Nephron (organoid): ENCODE results near the gene C9orf43.

Experiments
- H3K27ac Mint-ChIP-seq, 3 experiments: 2 replicates each; pipeline ENCODE4 v1.8.0; 2020; ENCODE audit warnings: mixed read lengths in 3 of 3, mild to moderate bottlenecking in 2 of 3, moderate library complexity in 1 of 3
- H3K27me3 Mint-ChIP-seq: 2 replicates; pipeline ENCODE4 v1.8.0; 2021; ENCODE audit warnings: low read depth, mild to moderate bottlenecking, moderate library complexity, mixed read lengths
- H3K36me3 Mint-ChIP-seq: 2 replicates; pipeline ENCODE4 v1.8.0; 2020; ENCODE audit warnings: low read depth, mixed read lengths
- H3K4me1 Mint-ChIP-seq: 2 replicates; pipeline ENCODE4 v1.8.0; 2020; ENCODE audit warnings: mixed read lengths
- H3K4me3 Mint-ChIP-seq, 3 experiments: 2 replicates each; pipeline ENCODE4 v1.8.0; 2020; ENCODE audit warnings: mild to moderate bottlenecking in 3 of 3, mixed read lengths in 3 of 3, moderate library complexity in 2 of 3
- H3K9me3 Mint-ChIP-seq: 2 replicates; pipeline ENCODE4 v1.8.0; 2020; ENCODE audit warnings: mixed read lengths
- CTCF ChIP-seq, 3 experiments: fragments of 200-600 bp; sonication (generic); IDR thresholded peaks; one replicate each; pipeline ENCODE4 v1.5.0; 2021; ENCODE audit warnings: antibody characterized with exemption in 3 of 3; ENCODE audit not compliant: unreplicated experiment in 3 of 3

C9orf43 gene

DNA sequence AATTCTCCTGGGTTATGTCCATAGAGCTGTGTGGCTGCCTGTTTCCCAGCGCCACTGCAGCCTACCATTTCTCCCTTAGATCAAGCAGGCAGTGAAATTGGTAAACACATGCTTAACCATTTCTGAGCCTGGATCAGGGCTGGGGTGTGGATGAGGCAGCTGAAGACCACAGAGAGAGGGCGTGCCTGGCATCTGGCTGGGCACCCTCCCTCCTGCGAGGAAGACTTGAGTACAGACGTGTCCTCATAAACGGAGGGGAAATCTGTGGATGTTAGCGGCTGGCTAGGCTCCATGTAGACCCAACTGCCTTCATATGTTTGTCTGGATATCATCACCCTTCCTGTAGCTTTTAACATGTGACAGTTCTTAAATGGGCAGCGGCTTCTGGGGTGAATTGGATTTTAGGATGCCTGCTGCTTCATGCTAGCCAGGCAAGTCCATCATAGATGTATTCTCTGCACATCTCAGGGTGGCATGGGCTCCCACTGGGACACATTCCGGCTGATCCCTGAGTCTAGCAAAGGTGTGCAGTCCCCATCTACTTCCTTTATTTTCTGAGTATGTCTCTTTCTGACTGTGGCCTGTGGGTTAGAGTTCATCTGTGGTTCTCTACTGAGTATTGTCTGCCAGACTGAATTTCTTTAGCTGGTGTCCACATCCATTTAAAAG is 63.9 kb downstream of the C9orf43 start:
- no peak for TF ChIP-seq CTCF (IDR thresholded peaks at IDR 0.05; ENCODE audit: unreplicated experiment in 3 of 3)
- H3K36me3 Mint-ChIP-seq: peaks cover 4% of the 10 kb centered on the region
- peak overlapping the region in 1 of 3 experiments; percentile 16 for H3K27ac Mint-ChIP-seq
- H3K9me3 Mint-ChIP-seq: peaks cover 3% of the 10 kb centered on the region
- no peaks in the 10 kb centered on the region for H3K4me1 Mint-ChIP-seq
- no peak overlapping the region for H3K4me3 Mint-ChIP-seq
- peaks cover 7% of the 10 kb centered on the region for H3K27me3 Mint-ChIP-seq

DNA sequence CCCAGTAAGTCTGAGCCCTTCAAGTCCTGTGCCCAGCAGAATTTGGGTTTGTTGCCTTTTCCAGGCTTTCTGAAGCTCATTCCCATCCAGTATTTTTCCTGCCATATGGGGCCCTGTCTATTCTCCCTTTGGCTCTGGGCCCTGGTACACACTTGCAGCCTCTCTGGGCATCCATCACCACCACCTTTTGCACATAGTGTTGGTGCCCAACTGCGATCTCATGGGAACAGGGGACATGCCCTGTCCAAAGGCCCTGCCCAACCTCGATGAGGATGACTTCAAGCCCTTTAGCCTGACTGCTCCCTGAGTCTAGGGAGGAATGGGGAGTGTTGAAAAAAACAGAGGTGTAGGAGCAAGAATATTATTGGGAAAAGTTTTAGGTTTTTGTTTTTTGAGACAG is 64.5 kb downstream of the C9orf43 start:
- Mint-ChIP-seq H3K4me3 (no peak overlapping the region), H3K4me1 (no peaks in the 10 kb centered on the region), H3K27ac (no peak overlapping the region), H3K27me3 (peaks cover 7% of the 10 kb centered on the region), H3K36me3 (peaks cover 4% of the 10 kb centered on the region), H3K9me3 (peaks cover 3% of the 10 kb centered on the region)
- TF ChIP-seq CTCF (IDR thresholded peaks at IDR 0.05; ENCODE audit: unreplicated experiment in 3 of 3): no peak

GRCh38 chr9:113475992-113476391 is 65.4 kb downstream of the C9orf43 start:
- Mint-ChIP-seq H3K27ac (no peak overlapping the region), H3K27me3 (peaks cover 7% of the 10 kb centered on the region), H3K9me3 (peaks cover 3% of the 10 kb centered on the region), H3K36me3 (peaks cover 4% of the 10 kb centered on the region), H3K4me1 (no peaks in the 10 kb centered on the region), H3K4me3 (no peak overlapping the region)
- TF ChIP-seq CTCF (IDR thresholded peaks at IDR 0.05; ENCODE audit: unreplicated experiment in 3 of 3): no peak

DNA sequence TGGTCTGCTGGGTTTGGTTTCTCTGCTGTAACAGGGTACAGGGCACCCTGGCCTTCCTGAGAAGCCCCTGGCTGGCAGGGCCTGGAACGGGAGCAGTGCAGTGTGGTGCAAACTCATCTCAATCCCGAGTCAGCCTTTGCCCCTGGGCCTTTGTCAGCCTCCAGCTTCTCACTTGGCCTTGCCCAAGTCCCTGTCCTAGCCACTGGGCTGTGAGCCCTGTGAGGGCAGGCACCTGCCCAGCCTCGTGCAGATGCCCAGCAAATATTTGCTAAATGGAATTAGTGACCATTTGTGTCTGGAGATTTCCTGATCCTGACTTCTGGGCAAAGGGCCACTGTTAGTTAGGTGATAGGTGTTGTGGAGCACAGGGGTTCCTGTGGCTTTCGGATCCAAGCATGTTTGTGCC is 66.0 kb downstream of the C9orf43 start:
- H3K9me3 Mint-ChIP-seq: peaks cover 3% of the 10 kb centered on the region
- H3K27ac Mint-ChIP-seq: no peak overlapping the region
- H3K27me3 Mint-ChIP-seq: peaks cover 7% of the 10 kb centered on the region
- TF ChIP-seq CTCF (IDR thresholded peaks at IDR 0.05; ENCODE audit: unreplicated experiment in 3 of 3): no peak
- no peak overlapping the region for H3K4me3 Mint-ChIP-seq
- peaks cover 4% of the 10 kb centered on the region for H3K36me3 Mint-ChIP-seq
- no peaks in the 10 kb centered on the region for H3K4me1 Mint-ChIP-seq

DNA sequence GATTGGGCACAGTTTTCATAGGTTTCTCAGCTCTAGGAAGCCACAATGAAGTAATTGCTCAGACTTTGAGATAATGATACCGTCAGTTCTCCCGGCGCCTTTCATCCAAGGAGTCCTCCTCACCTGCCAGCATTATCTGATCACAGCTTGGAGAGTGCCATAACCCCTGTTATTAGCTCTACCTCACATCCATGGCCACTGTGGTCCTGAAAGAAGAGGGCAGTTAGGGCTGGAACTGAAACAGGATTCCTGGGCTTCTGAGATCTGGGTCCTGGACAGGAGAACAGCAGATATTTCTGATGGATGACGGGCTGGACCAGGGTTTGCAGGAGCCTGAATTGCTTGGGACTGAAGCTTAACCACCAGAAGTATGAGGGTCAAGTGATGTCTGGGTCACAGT is 66.5 kb downstream of the C9orf43 start:
- Mint-ChIP-seq H3K4me1 (no peaks in the 10 kb centered on the region), H3K27ac (no peak overlapping the region), H3K36me3 (peaks cover 4% of the 10 kb centered on the region), H3K4me3 (no peak overlapping the region), H3K27me3 (peaks cover 7% of the 10 kb centered on the region), H3K9me3 (peaks cover 3% of the 10 kb centered on the region)
- no peak for TF ChIP-seq CTCF (IDR thresholded peaks at IDR 0.05; ENCODE audit: unreplicated experiment in 3 of 3)

DNA sequence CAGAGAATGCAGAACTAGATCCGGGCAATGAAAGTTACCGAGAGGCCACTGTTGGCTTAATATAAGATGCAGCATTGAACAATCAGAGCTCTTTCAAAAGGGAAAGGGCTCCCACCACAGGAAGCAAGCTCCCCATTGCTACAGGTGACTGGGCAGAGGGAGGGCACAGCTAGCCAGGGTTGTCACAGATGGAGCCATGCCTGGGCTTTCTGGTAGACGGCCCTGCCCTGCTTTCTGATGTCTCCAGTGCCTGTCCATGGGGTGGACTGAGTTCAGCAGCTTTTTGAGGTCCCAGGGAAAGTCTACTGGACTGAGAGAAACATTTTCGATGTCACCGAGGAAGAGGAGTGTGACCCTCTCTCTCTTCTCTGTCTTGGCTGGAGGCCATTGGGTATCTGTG is 67.1 kb downstream of the C9orf43 start:
- H3K9me3 Mint-ChIP-seq: no peaks in the 10 kb centered on the region
- no peaks in the 10 kb centered on the region for H3K36me3 Mint-ChIP-seq
- no peak for TF ChIP-seq CTCF (IDR thresholded peaks at IDR 0.05; ENCODE audit: unreplicated experiment in 3 of 3)
- no peak overlapping the region for H3K4me3 Mint-ChIP-seq
- peaks cover 7% of the 10 kb centered on the region for H3K27me3 Mint-ChIP-seq
- H3K27ac Mint-ChIP-seq: no peak overlapping the region
- no peaks in the 10 kb centered on the region for H3K4me1 Mint-ChIP-seq
